ENCODE measurements around the gene LPAR1. TPM values are rescaled to one million over a fixed set of nuclear protein-coding genes. Genes with fewer than 3 reads are reported as not detected.

LPAR1 gene
- total RNA-seq, 1 experiment from 2014 or later, result 28.3 TPM

DNA sequence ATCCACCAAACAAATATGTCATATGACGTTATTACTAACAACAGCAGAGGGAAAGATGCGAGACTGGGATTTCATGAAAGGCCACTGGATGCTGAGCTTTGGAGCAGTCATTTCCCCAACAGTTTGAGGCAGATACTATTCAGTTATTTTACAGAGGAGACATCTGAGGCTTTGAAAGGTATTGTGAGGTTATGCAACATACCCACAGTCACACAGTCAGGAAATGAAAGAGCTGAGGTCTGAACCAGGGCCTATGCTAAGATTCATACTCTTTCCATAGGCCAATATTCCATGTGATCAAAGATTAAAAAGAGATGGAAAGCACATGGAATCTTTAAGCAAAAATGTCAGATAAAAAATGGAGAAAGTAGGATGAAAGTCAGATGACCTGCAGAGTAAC, 63.0 kb downstream of the LPAR1 start:
- BruUV-seq (replicated peaks), result no TSS peak
- ChIA-PET POLR2A (ENCODE audit: low non-redundant PET) (no interaction called here), CTCF (no interaction called here)
- H3K9me3 ChIP-seq (ENCODE audit: low read depth, low read length, poor library complexity, severe bottlenecking), result no peaks in the 10 kb centered on the region
- H3K4me1 ChIP-seq (ENCODE audit: insufficient read depth, low read length, poor library complexity, severe bottlenecking), result peaks cover 62% of the 10 kb centered on the region
- intact Hi-C loops (cut with micrococcal nuclease; ENCODE audit: unreplicated experiment), result loop anchor here (5.0 kb wide), 1 partner anchor 322 kb away; no protein-coding TSS in a partner anchor
- H3K27me3 ChIP-seq (replicated peaks; ENCODE audit: insufficient read depth, low read depth, low read length, poor library complexity), result no peaks in the 10 kb centered on the region
- H3K4me3 ChIP-seq (ENCODE audit: low read depth, low read length, poor library complexity, severe bottlenecking), result no peak overlapping the region
- TF ChIP-seq, protein P1, sequence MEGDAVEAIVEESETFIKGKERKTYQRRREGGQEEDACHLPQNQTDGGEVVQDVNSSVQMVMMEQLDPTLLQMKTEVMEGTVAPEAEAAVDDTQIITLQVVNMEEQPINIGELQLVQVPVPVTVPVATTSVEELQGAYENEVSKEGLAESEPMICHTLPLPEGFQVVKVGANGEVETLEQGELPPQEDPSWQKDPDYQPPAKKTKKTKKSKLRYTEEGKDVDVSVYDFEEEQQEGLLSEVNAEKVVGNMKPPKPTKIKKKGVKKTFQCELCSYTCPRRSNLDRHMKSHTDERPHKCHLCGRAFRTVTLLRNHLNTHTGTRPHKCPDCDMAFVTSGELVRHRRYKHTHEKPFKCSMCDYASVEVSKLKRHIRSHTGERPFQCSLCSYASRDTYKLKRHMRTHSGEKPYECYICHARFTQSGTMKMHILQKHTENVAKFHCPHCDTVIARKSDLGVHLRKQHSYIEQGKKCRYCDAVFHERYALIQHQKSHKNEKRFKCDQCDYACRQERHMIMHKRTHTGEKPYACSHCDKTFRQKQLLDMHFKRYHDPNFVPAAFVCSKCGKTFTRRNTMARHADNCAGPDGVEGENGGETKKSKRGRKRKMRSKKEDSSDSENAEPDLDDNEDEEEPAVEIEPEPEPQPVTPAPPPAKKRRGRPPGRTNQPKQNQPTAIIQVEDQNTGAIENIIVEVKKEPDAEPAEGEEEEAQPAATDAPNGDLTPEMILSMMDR (conservative IDR thresholded peaks at IDR 0.05; ENCODE audit: low read depth, low read length), result no peak
- TF ChIP-seq EZH2 (IDR thresholded peaks at IDR 0.05; ENCODE audit: borderline replicate concordance, low read depth, low read length, poor library complexity, severe bottlenecking), result no peak
- peaks cover 3% of the 10 kb centered on the region for H3K36me3 ChIP-seq (ENCODE audit: insufficient read depth, low read length, poor library complexity, severe bottlenecking)
- no peak for DNase-seq (ENCODE audit: low spot score)
- H3K27ac ChIP-seq (ENCODE audit: low read depth, low read length, poor library complexity, severe bottlenecking), result peak overlapping the region; percentile 90

DNA sequence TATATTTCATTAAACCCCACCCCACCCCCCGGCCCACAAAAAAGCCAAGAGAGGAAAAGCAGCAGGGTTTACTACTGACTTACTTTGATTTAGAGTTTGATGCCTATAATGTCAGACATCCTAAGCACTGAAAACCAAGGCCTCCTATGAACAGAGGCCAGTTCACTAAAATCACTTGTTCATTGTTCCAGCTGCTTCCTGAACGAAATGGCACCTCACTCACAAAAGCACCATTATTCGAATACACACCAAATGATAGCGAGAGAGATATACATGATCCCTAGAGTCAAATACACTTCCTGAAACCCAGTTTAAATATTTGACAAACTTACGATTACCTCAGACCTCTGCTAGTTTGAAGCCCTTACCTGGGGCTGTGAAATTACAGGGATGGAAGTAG, 66.6 kb downstream of the LPAR1 start:
- TF ChIP-seq, protein P1 (conservative IDR thresholded peaks at IDR 0.05; ENCODE audit: low read depth, low read length), result no peak
- no peak for TF ChIP-seq EZH2 (IDR thresholded peaks at IDR 0.05; ENCODE audit: borderline replicate concordance, low read depth, low read length, poor library complexity, severe bottlenecking)
- POLR2A ChIA-PET (ENCODE audit: low non-redundant PET), result no interaction called here
- Histone ChIP-seq H3K27ac (ENCODE audit: low read depth, low read length, poor library complexity, severe bottlenecking) (no peak overlapping the region), H3K9me3 (ENCODE audit: low read depth, low read length, poor library complexity, severe bottlenecking) (no peaks in the 10 kb centered on the region), H3K36me3 (ENCODE audit: insufficient read depth, low read length, poor library complexity, severe bottlenecking) (peaks cover 3% of the 10 kb centered on the region), H3K27me3 (replicated peaks; ENCODE audit: insufficient read depth, low read depth, low read length, poor library complexity) (no peaks in the 10 kb centered on the region), H3K4me3 (ENCODE audit: low read depth, low read length, poor library complexity, severe bottlenecking) (no peak overlapping the region), H3K4me1 (ENCODE audit: insufficient read depth, low read length, poor library complexity, severe bottlenecking) (peaks cover 37% of the 10 kb centered on the region)
- no TSS peak for BruUV-seq (replicated peaks)
- CTCF ChIA-PET, result no interaction called here
- intact Hi-C loops (cut with micrococcal nuclease; ENCODE audit: unreplicated experiment), result loop anchor here (5.0 kb wide), 1 partner anchor 334 kb away; no protein-coding TSS in a partner anchor
- no peak for DNase-seq (ENCODE audit: low spot score)

DNA sequence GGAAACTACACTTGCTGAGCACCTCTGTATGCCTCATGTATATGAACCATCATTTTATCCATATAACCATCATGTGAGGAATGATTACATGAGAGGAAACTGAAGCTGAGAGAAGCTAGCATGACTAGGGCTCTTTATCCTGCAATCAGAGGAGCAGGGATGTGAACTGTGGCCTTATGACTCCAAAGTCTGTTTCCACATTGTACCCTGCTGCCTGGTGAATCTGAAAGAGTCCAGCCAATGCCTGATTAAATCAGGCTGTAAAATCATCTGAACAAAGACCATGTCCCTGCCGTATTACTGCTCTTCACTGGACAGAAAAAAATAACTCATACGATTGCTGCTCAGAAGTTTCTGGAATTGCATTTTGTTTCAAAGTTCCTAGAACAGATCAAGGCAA, 67.0 kb downstream of the LPAR1 start:
- no peaks in the 10 kb centered on the region for H3K27me3 ChIP-seq (replicated peaks; ENCODE audit: insufficient read depth, low read depth, low read length, poor library complexity)
- H3K9me3 ChIP-seq (ENCODE audit: low read depth, low read length, poor library complexity, severe bottlenecking), result no peaks in the 10 kb centered on the region
- no peak for DNase-seq (ENCODE audit: low spot score)
- H3K4me3 ChIP-seq (ENCODE audit: low read depth, low read length, poor library complexity, severe bottlenecking), result no peak overlapping the region
- CTCF ChIA-PET, result no interaction called here
- peaks cover 3% of the 10 kb centered on the region for H3K36me3 ChIP-seq (ENCODE audit: insufficient read depth, low read length, poor library complexity, severe bottlenecking)
- no peak overlapping the region for H3K27ac ChIP-seq (ENCODE audit: low read depth, low read length, poor library complexity, severe bottlenecking)
- intact Hi-C loops (cut with micrococcal nuclease; ENCODE audit: unreplicated experiment), result loop anchor here (5.0 kb wide), 1 partner anchor 334 kb away; no protein-coding TSS in a partner anchor
- TF ChIP-seq, protein P1 (conservative IDR thresholded peaks at IDR 0.05; ENCODE audit: low read depth, low read length), result no peak
- TF ChIP-seq EZH2 (IDR thresholded peaks at IDR 0.05; ENCODE audit: borderline replicate concordance, low read depth, low read length, poor library complexity, severe bottlenecking), result no peak
- peaks cover 33% of the 10 kb centered on the region for H3K4me1 ChIP-seq (ENCODE audit: insufficient read depth, low read length, poor library complexity, severe bottlenecking)
- POLR2A ChIA-PET (ENCODE audit: low non-redundant PET), result no interaction called here
- no TSS peak for BruUV-seq (replicated peaks)

Data from A673 (cell line).